GM13976 (cell line): ENCODE results near the gene SP110.
"Not testable (repeated sequence)": the region's sequence is repeated elsewhere in the genome, so short reads cannot be mapped to it uniquely, and the experiment has no call there.

Experiments used
- DNase-seq: peaks from one replicate; pipeline ENCODE4 v3.0.0; 2012; ENCODE audit warnings: low spot score
- in situ Hi-C: fragments of 300-500 bp; cut with MboI; formaldehyde crosslinking; loops from one replicate; pipeline ENCODE4 v1.12.0; 2022; ENCODE audit warnings: low sequenced_read_pairs, mixed read lengths, inconsistent platforms; ENCODE audit not compliant: unreplicated experiment
- TF ChIP-seq, protein P1 (sequence below): IDR thresholded peaks from 2 replicates; pipeline ENCODE4 v1.5.1; 2012; ENCODE audit warnings: borderline replicate concordance, mild to moderate bottlenecking; ENCODE audit not compliant: insufficient read depth; ENCODE audit errors: extremely low read depth, missing control alignments, control extremely low read depth

The SP110 gene

DNA sequence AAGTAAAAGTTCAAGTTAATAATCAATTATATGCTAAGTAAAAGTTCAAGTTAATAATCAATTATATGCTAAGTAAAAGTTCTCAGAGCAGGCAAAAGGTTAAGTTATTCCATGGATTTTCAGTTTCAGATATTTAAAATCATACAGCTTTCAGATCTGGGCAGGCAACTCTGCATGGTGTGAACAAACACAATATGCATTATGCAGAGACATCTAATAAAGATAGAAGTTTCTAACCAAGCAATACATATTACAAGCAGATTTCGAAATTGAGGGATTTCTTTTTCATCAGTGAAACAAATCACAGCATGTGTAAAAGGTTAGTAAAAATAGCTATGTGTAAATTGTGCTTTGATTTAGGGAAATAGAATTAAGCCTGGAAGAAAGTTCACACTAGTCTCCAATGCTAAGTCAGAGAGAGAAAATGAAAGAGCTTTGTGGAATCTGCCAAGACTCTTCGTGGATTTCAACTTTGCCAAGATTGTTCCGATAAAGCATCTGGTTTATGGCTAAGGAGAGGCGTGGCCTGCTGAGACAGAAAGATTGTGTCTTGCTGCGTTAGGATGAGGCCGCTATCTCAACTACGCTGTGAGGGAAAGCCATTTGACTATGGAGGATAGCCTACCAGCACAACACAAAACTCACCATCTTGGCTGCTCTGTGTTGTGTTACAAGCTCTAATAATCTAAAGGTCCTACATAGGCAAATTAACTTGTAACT, 91.0 kb downstream of the SP110 start:
- TF ChIP-seq, protein P1, sequence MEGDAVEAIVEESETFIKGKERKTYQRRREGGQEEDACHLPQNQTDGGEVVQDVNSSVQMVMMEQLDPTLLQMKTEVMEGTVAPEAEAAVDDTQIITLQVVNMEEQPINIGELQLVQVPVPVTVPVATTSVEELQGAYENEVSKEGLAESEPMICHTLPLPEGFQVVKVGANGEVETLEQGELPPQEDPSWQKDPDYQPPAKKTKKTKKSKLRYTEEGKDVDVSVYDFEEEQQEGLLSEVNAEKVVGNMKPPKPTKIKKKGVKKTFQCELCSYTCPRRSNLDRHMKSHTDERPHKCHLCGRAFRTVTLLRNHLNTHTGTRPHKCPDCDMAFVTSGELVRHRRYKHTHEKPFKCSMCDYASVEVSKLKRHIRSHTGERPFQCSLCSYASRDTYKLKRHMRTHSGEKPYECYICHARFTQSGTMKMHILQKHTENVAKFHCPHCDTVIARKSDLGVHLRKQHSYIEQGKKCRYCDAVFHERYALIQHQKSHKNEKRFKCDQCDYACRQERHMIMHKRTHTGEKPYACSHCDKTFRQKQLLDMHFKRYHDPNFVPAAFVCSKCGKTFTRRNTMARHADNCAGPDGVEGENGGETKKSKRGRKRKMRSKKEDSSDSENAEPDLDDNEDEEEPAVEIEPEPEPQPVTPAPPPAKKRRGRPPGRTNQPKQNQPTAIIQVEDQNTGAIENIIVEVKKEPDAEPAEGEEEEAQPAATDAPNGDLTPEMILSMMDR = no peak
- no peak for DNase-seq
- in situ Hi-C loops = no loop called here

DNA sequence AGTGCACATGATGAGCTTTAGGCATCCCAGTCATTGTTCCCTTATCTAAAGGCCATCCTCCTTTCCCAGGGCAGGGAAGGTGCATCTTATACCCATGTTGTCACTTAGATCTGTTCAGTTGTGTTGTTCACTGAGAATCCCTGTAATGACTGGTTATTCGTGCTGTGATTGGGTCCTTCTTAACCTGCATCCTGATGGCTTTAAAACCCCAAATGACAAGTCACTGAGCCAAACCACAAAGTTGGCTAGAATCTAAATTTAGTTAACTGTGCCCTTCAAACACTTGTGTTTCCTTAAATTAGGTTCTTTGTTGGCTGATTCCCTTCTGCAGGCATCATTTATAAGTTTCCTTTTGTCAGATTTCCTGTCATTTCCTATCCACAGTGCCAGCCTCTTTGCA, 92.6 kb downstream of the SP110 start:
- TF ChIP-seq, protein P1 = no peak
- in situ Hi-C loops = no loop called here
- DNase-seq = no peak

DNA sequence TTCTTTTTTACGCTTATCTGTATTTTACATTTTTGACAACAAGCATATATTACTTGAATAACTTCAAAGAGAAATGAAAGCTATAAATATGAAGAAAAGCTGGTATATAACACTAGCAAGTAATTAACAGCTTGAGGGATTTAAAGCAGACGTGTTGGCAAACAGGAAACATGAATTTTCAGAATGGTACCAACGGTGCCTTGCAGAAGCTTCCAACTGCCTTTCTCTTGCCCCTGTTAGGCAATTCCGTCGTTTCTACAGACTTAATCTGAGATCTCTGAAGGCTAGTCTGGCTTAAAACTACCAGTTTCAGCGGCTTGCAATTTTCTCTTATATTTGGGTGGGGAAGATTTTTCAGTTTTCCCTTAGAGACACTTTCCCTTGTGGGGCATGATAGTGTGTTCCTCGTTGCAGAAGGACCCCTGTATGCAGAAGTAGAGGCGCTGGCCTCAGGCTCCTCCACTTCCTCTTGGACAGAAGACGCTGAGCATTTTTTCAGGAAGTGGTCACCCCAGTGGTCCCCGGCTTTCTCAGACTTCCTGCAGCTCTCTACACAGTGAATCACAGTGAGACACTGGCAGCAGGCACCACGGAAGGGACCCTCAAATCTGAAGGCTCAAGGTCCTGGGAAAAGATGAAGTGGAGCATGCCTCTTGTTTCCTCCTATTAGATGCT, 94.9 kb downstream of the SP110 start:
- no peak for DNase-seq
- TF ChIP-seq, protein P1 = no peak
- in situ Hi-C loops = no loop called here

DNA sequence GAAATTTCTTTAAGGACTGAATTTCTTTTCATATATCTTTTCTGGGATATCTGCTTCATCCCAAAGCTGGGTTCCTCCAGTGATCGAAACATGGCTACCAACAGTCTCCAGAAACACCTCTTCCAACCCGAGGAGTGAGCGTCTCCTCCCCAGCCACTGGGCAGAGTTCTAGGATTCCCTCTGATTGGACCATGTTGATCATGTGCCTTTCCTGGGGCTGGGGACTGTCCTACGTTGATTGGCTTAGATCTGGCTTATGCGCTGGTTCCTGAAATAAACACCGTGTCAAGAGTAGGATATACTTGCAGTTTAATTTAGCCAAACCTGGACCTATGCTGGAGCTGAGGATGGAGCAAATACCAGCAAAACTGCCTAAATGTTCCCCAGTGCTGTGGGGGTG, 95.5 kb downstream of the SP110 start:
- in situ Hi-C loops = no loop called here
- TF ChIP-seq, protein P1 = no peak
- DNase-seq = no peak

DNA sequence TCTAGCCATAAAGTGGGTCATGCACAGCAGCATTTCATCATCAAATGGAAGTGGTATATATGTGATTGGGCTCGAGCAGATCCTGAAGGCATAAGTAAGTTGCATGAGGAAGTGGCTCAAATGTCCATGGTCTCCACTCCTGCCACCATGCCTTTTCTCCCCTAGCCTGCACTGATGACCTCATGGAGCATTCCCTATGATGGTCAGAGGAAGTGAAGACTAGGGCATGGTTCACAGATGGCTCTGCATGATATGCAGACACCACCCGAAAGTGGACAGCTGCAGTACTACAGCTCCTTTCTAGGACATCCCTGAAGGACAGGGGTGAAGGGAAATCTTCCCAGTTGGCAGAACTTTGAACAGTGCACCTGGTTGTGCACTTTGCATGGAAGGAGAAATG, 99.4 kb downstream of the SP110 start:
- in situ Hi-C loops, DNase-seq: not testable (repeated sequence)

DNA sequence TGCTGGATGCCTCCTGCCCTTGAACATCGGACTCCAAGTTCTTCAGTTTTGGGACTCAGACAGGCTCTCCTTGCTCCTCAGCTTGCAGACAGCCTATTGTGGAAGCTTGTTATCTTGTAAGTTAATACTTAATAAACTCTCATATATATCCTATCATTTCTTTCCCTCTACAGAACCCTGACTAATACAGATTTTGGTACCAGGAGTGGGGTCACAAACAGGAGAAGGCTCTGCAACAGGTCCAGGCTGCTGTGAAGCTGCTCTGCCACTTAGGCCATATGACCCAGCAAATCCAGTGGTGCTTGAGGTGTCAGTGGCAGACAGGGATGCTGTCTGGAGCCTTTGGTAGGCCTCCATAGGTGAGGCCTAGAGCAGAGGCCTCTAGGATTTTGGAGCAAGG, 100.0 kb downstream of the SP110 start:
- DNase-seq, in situ Hi-C loops: not testable (repeated sequence)
